GM19238 (cell line): ENCODE data around the gene SND1.

ENCODE experiments used
- DNase-seq: peaks from one replicate; pipeline ENCODE4 v3.0.0; 2011; ENCODE audit warnings: low spot score; ENCODE audit not compliant: insufficient read length

The SND1 gene

DNA sequence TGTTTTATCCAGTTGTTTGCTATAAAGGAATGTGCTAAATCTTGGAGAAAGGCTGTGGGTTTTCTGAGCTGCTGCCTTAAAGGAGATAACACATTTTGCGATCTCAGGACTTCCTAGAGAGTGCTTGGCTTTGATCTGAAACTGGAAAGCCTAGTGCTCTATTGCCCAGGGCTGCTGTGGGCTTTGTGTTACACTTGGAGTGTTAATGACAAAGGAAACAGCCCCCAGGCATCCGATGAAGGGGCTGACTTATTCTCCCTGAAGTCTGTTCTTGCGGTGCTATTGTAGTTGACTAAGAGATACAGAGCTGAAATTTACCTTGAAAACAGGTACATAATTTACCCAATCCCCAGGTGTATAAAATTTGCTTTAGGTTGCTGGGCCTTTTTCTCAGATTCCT lies 74.5 kb downstream of the SND1 start:
- no peak for DNase-seq

DNA sequence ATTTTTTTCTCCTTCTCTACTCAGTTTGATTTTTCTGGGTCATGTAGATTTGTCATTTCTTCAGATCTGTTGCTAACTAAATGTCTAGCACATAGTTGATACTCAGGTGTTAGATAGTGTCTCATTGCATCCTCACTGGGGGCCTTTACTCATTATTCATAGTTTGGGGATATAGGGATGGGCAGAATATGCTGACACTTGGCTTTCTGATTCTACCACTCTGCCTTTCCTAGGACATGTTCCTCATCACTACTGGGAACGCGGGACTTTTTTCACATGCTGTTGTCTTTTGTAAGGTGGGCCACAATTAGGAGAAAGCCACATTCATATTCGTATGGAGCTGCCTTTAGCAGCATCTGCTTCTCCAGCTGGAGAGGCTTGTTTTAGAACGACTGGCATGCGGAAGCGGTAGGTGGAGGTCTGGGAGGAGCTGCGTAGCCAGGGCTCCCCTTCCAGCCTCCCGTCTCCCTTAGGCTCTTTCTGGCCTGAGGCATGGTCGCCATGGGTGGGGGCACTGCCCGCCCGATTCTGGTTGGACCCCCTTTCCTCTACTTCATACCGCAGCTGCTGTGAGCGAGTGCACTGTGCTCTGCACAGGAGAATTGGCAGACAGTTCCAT lies 78.8 kb downstream of the SND1 start:
- no peak for DNase-seq

DNA sequence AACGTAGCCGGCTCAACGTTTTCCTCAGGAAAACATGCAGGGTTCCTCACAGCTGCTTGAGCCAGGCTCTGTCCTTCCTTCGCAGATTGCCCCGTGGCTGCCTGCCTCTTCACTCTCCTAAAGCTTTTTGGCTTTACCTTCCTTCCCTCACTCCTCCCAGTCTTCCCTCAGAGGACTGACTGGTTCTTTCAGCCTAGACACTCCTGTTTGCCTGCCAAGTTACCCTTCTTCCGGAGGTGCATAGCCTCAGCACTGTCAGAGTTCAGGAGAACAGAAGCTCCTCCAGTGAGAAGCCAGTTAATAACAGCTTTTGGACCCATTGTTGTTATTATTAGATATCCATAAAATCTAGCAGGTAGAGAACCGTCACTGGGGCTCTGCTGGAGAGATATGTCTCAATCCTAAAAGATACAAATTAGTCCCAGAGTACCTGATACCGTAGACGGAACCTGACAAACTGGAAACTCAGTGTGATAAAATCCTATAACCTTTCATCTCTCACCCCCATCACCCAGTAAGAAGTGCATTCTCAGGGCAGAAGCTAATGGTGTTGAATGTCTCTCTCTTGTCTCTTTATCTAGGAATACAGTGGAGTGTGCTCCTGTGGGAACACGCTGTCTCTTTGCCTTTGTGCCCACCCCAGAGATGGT lies 79.6 kb downstream of the SND1 start:
- no peak for DNase-seq

DNA sequence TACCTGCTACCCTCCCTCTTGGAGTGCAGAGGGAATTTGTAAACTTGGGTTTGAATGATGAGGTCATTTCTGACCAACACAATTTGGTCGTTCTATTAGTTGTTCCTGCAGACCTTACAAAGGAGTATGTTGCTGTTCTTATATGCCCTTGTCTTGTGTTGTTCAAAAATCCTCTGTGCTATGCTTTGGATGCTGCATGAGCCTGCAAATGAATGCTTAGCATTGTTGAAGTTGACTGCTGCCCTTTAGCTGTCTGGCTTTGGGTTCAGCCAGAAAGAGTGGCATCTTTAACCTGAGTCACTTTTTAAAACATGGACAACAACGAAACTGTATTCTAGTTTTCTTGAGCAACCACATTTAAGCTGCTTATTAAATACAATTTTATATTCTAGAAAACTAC lies 80.3 kb downstream of the SND1 start:
- DNase-seq = no peak

- no peak for DNase-seq
Observed at GRCh38 chr7:127733986-127734385, 82.0 kb downstream of the SND1 start.

- DNase-seq = no peak
Observed at GRCh38 chr7:127736511-127736910, 84.5 kb downstream of the SND1 start.

DNA sequence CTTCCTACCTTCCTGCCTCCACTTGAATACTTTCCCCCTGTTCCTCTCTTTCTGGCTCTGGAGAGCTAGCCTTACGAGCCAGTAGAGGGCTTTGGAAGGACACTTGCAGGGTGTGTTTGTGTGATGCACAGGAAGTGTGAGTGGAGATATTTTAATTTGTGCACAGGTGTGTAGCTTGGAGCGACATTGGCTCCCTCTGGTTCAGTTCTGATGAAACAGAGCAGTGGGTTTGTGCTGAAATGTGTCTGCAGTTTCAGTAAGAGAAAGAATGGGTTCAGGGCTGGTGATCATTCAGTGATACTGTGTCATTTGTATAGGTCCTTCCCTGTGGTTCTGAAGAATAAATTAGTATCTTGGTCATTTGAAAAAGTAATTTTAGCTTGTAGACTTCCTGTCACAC lies 86.9 kb downstream of the SND1 start:
- no peak for DNase-seq

DNA sequence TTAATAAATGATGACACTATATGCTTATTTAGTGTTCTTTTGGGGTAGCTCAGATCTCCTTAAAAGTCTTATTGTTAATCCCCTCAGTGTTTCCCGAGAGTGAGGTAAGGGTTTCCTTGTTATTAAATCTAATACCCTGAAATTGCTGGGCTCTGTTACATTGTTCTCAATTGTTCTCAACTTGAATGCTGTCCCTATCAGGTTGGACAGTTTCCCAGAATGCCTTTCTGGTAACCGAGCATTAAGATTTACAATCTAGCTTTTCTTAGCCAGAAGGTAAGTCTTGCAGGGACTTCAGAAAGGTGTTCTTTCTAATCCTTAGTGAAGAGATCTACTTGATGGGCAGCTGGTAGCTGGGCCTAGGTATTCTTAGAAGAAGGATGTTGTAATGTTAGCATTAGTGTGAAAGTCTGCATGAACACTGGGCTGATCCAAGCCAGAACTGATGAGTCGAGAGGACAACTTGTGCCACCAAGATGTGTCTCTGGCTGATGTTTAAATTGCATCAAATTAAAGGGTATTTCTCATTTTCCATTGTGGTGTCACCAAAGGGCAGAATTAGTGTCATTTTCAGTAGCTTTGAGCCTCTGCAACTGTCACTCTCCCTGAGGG lies 89.9 kb downstream of the SND1 start:
- DNase-seq = no peak

- no peak for DNase-seq
Observed at GRCh38 chr7:127745445-127745844, 93.5 kb downstream of the SND1 start.

DNA sequence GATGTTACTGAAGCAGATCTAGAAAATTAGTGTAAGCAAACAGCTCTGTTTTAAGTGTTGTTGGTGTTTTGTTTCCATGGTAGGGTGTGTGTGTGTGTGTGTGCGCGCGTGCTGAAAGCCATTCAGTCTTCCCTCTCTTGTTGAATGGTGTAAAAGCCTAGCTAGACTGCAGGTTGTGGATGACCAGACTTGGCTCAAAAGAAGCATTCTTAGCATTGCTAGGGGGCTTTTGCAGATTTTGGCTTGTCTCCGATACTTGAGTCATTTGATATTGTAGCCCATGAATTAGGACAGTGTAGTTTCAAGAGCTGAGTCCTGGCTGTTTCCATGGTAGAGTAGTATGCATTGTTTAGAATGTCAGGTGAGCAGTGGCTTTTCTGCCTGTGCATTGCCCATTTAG lies 99.1 kb downstream of the SND1 start:
- DNase-seq = no peak

- no peak for DNase-seq
Observed at GRCh38 chr7:127751490-127752448, 99.8 kb downstream of the SND1 start.

- no peak for DNase-seq
Observed at GRCh38 chr7:127752829-127753228, 100.8 kb downstream of the SND1 start.

DNA sequence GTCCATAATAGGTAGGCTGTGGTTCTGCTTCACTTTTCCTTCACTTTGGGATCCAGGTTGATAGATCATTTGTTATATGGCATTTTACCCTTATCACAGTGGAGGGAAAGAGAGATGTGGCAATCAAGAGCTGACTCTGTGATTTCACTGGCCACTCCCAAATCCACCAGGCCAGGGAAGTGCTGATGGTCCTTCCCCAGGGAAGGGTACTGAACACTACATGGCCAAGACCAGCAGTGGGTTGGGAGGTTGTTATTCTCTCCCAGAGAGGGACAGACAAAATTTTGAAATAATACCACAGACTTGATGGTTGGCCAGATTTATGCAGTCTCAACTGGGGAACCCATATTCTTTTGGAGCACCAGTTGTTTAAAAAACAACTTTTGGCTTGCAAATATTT lies 102.5 kb downstream of the SND1 start:
- DNase-seq = no peak

DNA sequence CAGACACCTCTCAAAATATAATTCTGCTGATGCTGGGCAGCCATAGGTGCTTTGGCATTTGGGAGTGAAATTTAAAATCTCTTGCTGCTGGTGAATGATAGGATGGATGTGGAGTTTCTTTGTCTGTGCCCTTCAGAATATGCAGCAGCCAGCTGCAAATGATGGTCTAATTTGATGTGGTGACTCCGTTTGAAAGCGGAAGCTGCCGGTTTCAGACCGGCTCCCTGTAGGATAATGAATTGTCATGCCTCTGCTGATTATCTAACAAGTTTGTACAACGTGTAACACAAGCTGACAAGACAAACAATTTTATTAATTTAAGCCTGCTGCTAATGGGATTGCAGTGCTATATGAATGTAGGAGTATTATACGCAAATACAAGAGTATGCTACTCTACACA lies 103.5 kb downstream of the SND1 start:
- no peak for DNase-seq

- DNase-seq = no peak
Observed at GRCh38 chr7:127755965-127756364, 104.0 kb downstream of the SND1 start.

DNA sequence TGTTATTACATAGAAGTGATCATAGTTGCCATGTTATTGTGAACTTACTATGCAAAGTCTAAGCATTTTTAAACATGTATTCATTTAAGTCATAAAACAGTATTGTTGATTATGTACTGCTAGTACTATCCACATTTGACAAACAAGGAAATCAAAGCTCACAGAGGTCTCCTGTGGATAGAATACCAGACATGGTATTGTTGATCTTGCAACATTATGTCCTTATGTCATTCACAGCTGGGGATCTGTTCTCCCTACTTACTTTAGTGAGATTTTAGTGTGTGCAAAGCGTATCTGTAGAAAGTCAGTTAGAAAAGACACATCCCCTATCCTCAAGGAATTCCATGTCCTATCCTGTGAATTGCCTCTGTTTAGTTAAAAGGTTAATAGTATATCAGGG lies 106.1 kb downstream of the SND1 start:
- no peak for DNase-seq

DNA sequence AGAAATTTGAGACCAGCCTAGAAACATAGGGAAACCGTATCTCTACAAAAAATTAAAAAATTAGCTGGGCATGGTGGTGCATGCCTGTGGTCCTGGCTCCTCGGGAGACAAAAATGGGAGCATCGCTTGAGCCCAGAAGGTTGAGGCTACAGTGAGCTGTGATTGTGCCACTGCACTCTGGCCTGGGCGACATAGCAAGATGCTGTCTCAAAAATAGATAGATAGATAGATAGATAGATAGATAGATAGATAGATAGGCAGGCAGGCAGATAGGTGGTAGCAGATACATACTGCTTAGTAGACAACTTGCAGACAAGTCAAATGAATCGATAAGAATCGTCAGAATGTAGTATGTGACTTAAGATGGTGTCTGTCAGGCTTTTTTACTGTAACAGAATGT lies 106.9 kb downstream of the SND1 start:
- DNase-seq = no peak

GRCh38 chr7:127759945-127760421 lies 108.0 kb downstream of the SND1 start:
- no peak for DNase-seq

GRCh38 chr7:127760436-127761031 lies 108.5 kb downstream of the SND1 start:
- DNase-seq = no peak

GRCh38 chr7:127761196-127761595 lies 109.2 kb downstream of the SND1 start:
- DNase-seq = no peak

DNA sequence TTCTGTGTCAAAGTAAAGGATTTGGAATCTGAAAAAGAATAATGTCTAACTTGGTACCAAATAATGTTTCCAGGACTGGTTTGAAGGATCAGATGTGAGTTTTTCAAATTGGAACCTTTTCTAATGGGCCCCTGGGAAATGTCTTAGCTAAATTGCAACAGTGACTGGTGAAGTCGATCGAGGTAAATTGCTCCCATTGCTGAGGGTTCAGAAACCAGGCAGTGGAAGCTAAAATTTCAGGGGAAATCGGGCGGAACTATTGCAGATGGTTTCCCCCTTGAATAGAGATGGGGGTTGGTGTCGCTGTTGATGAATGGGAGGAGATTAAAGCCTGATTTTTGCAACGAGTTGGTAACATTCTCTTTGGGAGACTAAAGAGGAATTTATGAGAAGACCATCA lies 112.7 kb downstream of the SND1 start:
- no peak for DNase-seq
